Activated CD4-positive, alpha-beta T cell treated with anti-CD3 and anti-CD28 coated beads, Interleukin-2, amount 10 ng/mL, durations not matched to agents 7 days and 5 days (primary cell): ENCODE data around the gene TOMM20L. TPM values are rescaled to one million over a fixed set of nuclear protein-coding genes. Genes with fewer than 3 reads are reported as not detected.
"Not testable (repeated sequence)": the region's sequence is repeated elsewhere in the genome, so short reads cannot be mapped to it uniquely, and the experiment has no call there.

ENCODE experiments used
- CTCF ChIA-PET: fragments of 350-600 bp; sonication (Branson Sonifier 250); formaldehyde crosslinking; loops from one replicate; lab custom pipeline; 2021; ENCODE audit warnings: antibody characterized with exemption; lab: Charles Lee
- POLR2A ChIA-PET: fragments of 350-600 bp; sonication (Branson Sonifier 250); formaldehyde crosslinking; loops from one replicate; lab custom pipeline; 2021; ENCODE audit warnings: antibody characterized with exemption; lab: Charles Lee
- DNase-seq: peaks from one replicate; pipeline ENCODE4 v3.0.0-alpha.2; 2020
- H3K27ac Mint-ChIP-seq: one replicate; pipeline ENCODE4 v1.8.0; 2021; ENCODE audit warnings: mild to moderate bottlenecking, moderate library complexity, mixed read lengths
- H3K27me3 Mint-ChIP-seq: one replicate; pipeline ENCODE4 v1.8.0; 2021; ENCODE audit warnings: mixed read lengths
- H3K36me3 Mint-ChIP-seq: one replicate; pipeline ENCODE4 v1.8.0; 2021; ENCODE audit warnings: low read depth, mixed read lengths
- H3K4me1 Mint-ChIP-seq: one replicate; pipeline ENCODE4 v1.8.0; 2021; ENCODE audit warnings: mixed read lengths
- H3K4me3 Mint-ChIP-seq: one replicate; pipeline ENCODE4 v1.8.0; 2021; ENCODE audit warnings: mild to moderate bottlenecking, moderate library complexity, mixed read lengths
- H3K9me3 Mint-ChIP-seq: one replicate; pipeline ENCODE4 v1.8.0; 2021; ENCODE audit warnings: mixed read lengths
- total RNA-seq, 2 experiments: library from RNA; stranded (reverse); gene quantifications; one replicate each; pipeline ENCODE4 v1.2.3, GENCODE V29; 2021

The TOMM20L gene
- total RNA-seq, 2 experiments from 2014 or later: not detected

DNA sequence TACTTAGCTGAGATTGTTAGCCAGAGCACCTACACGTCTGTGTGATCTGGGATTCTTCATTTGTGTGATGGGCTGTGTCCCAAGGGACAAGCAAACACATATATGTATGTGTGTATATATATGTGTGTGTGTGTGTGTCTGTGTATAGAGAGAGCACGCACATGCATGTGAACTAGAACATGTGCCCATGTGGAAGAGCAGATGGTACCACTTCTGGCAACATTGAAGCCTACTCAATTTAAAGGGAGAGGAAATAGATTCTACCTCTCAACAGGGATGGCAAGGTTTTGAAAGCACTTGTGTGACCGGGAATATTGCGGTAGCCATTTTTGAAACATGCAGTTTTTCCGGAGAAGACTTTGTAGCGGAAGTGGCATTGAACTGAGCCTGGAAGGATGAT, 1.4 kb downstream of the TOMM20L start:
- peaks cover 11% of the 10 kb centered on the region for H3K4me1 Mint-ChIP-seq
- no peaks in the 10 kb centered on the region for H3K9me3 Mint-ChIP-seq
- CTCF ChIA-PET: interaction anchor here (0.9 to 2.7 kb wide), 3 partner anchors 14 to 99 kb away, joined by 3 to 26 read pairs (median 3); partner anchors contain the start of genes ARID4A, KIAA0586 and TIMM9
- no peak overlapping the region for H3K27ac Mint-ChIP-seq
- H3K27me3 Mint-ChIP-seq: no peaks in the 10 kb centered on the region
- no peak for DNase-seq
- no peak overlapping the region for H3K4me3 Mint-ChIP-seq
- H3K36me3 Mint-ChIP-seq: no peaks in the 10 kb centered on the region
- POLR2A ChIA-PET: interaction anchor here (0.6 kb wide), 1 partner anchor 115 kb away, joined by 13 read pairs; no protein-coding TSS in a partner anchor

DNA sequence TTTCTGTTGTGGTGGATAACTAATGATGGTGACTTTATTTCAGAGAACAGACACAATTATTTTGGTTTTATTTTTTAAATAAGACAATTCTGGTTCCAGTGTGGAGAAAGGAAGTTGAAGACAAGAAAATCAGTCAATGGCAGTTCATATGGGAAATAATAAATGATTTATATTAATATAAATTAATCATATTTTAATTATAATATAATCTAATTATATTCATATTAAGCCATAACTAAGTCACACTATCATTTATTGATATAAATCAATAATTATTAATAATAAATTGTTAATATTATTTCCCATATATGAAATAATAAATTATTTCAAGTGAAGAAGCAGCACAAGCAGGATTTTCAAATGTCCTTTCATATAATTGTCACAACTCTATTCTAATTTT, 2.8 kb downstream of the TOMM20L start:
- POLR2A ChIA-PET: interaction anchor here (0.6 kb wide), 1 partner anchor 86 kb away, joined by 3 read pairs; no protein-coding TSS in a partner anchor
- H3K4me1 Mint-ChIP-seq: peaks cover 11% of the 10 kb centered on the region

DNA sequence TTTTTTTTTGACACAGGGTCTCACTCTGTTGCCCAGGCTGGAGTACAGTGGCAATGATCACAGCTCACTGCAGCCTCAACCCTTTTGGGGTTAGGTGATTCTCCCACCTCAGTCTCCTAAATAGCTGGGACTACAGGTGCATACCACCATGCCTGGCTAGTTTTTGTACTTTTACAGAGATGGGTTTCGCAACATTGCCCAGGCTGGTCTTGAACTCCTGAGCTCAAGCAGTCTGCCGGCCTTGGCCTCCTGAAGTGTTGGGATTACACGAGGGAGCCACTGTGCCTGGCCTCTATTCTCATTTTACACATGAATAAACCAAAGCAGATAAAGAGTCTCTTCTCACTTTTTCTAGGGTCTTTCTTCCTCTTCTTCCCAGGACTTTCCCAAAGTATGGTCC, 3.2 kb downstream of the TOMM20L start:
- CTCF ChIA-PET: no interaction called here

More for the DNA sequence above, 2.8 kb downstream of the TOMM20L start:
- Mint-ChIP-seq H3K27me3 (no peaks in the 10 kb centered on the region), H3K27ac (no peak overlapping the region), H3K36me3 (no peaks in the 10 kb centered on the region), H3K4me3 (no peak overlapping the region), H3K9me3 (no peaks in the 10 kb centered on the region)
- CTCF ChIA-PET: interaction anchor here (0.6 kb wide), 1 partner anchor 225 kb away, joined by 4 read pairs; no protein-coding TSS in a partner anchor
- DNase-seq: no peak

DNA sequence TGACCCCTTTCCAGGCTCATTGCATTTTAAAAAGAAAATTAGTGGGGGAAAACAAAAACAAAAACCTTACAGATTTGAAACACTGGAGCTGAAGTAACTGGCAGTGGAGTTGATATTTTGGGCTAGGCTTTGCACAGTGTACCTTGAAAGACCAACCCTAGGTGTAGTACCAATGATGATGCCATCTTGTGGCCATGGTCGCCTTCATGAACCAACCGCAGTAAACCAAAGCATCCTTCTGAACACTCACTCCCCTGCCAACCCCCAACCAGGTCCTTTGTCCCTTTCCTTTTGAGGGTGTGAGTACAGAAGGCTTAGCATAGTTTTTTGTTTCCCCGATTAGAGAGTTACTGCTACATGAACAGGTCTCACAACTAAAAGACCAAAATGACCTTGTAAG, 5.9 kb downstream of the TOMM20L start:
- H3K27me3 Mint-ChIP-seq: no peaks in the 10 kb centered on the region
- no peak overlapping the region for H3K4me3 Mint-ChIP-seq
- H3K36me3 Mint-ChIP-seq: peaks cover 4% of the 10 kb centered on the region
- peaks cover 1% of the 10 kb centered on the region for H3K4me1 Mint-ChIP-seq
- no peaks in the 10 kb centered on the region for H3K9me3 Mint-ChIP-seq
- ChIA-PET CTCF (no interaction called here), POLR2A (interaction anchor here (0.7 kb wide), 1 partner anchor 419 kb away, joined by 7 read pairs; no protein-coding TSS in a partner anchor)
- peak; percentile 14 for DNase-seq
- H3K27ac Mint-ChIP-seq: no peak overlapping the region

More for the DNA sequence above, 3.2 kb downstream of the TOMM20L start:
- POLR2A ChIA-PET: interaction anchor here (0.6 kb wide), 1 partner anchor 86 kb away, joined by 3 read pairs; no protein-coding TSS in a partner anchor
- Mint-ChIP-seq H3K36me3 (no peaks in the 10 kb centered on the region), H3K4me3 (no peak overlapping the region), H3K27ac (no peak overlapping the region), H3K9me3 (no peaks in the 10 kb centered on the region), H3K27me3 (no peaks in the 10 kb centered on the region), H3K4me1 (peaks cover 11% of the 10 kb centered on the region)
- DNase-seq: no peak

DNA sequence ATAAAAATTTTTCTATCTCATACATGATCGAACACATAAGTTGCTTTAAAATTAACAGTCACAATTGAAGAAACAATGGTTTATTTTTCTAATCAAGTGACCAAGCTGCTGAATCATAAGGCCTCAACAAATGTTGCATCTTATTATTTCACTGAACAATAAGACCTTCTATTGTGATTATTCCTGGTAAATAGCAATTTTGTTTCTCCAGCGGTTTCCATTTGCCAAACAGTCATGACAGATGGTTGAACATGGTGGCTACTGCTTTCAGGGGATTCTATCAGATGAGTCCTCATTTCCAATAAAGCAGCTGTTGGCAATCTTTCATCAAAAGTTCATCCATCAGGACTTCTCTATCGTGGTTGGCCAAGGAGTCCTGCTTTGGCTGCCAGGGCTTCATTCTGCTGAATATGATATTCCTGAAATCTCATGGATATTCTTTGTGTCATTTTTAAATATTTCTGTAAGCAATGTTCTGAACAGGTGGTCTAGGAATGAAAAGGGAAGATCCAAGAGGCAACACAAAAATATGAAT, 13.0 kb downstream of the TOMM20L start:
- CTCF ChIA-PET: no interaction called here
- H3K4me1 Mint-ChIP-seq: no peaks in the 10 kb centered on the region
- POLR2A ChIA-PET: no interaction called here
- no peak overlapping the region for H3K27ac Mint-ChIP-seq
- no peaks in the 10 kb centered on the region for H3K27me3 Mint-ChIP-seq
- no peak overlapping the region for H3K4me3 Mint-ChIP-seq
- peaks cover 31% of the 10 kb centered on the region for H3K36me3 Mint-ChIP-seq
- DNase-seq: no peak
- no peaks in the 10 kb centered on the region for H3K9me3 Mint-ChIP-seq

DNA sequence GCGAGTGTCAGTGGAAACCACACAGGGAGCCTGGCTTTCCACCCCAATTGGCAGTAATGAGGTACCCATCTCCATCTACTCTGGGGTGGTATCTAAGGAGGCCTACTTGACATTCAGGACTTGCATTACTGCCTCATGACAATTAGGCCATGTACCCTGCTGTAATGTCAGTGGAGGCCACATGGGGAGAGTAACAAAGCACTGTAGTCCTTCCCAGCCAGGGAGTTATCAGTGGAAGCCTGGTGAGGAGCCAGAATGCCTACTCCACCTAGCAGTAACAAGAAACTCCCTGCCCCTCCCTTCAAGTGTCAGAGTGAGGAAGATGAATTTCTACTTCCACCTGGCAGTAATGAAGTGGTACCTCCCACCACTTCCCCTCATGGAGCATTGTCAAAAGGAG, 19.1 kb downstream of the TOMM20L start:
- Mint-ChIP-seq H3K27ac (no peak overlapping the region), H3K27me3 (no peaks in the 10 kb centered on the region)

DNA sequence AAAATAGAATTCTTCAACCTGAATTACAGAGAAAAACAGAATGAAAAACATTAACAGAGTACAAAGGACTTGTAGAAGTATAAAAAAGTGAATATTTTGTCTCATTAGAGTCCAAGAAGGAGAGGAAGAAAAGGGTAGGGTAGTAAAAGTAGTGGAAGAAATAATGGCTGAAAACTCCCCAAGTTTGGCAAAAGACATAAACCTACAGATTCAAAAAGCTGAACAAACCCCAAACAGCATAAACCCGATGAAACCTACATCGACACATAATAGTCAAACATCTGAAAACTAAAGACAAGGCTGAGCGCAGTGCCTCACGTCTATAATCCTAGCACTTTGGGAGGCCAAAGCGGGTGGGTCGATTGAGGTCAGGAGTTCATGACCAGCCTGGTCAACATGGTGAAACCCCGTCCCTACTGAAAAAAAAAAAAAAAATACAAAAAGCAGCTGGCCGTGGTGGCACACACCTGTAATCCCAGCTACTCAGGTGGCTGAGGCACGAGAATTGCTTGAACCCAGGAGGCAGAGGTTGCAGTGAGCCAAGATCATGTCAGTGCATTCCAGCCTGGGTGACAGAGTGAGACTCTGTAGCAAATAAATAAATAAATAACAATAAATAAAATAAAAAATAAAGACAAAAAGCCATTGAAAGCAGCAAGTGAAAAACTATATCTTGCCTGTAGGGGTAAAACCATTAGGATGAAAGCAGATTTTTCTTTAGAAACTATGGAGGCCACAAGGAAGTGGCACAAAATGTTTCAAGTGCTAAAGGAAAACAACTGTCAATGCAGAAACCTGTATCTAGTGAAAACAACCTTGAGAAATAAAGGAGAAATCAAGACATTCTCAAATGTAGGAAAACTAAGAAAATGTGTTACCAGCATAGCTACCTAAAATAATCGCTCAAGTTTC, 20.2 kb downstream of the TOMM20L start:
- no peaks in the 10 kb centered on the region for H3K27me3 Mint-ChIP-seq
- H3K27ac Mint-ChIP-seq: no peak overlapping the region
- H3K36me3 Mint-ChIP-seq: peaks cover 50% of the 10 kb centered on the region
- ChIA-PET POLR2A (no interaction called here), CTCF (no interaction called here)
- H3K4me3 Mint-ChIP-seq: no peak overlapping the region
- H3K9me3 Mint-ChIP-seq: peaks cover 3% of the 10 kb centered on the region
- H3K4me1 Mint-ChIP-seq: peaks cover 5% of the 10 kb centered on the region
- DNase-seq: no peak

More for the DNA sequence above, 19.1 kb downstream of the TOMM20L start:
- H3K9me3 Mint-ChIP-seq: peaks cover 3% of the 10 kb centered on the region
- peaks cover 5% of the 10 kb centered on the region for H3K4me1 Mint-ChIP-seq
- H3K4me3 Mint-ChIP-seq: no peak overlapping the region
- peaks cover 50% of the 10 kb centered on the region for H3K36me3 Mint-ChIP-seq
- ChIA-PET POLR2A (no interaction called here), CTCF (no interaction called here)
- DNase-seq: no peak

DNA sequence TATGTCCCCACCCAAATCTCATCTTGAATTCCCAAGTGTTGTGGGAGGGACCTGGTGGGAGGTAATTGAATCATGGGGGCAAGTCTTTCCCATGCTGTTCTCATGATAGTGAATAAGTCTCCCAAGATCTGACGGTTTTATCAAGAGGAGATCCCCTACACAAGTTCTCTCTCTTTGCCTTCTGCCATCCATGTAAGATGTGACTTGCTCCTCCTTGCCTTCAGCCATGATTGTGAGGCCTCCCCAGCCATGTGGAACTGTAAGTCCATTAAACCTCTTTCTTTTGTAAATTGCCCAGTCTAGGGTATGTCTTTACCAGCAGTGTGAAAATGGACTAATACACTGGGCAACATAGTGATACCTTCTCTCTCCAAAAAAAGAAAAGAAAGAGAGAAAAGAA, 21.2 kb downstream of the TOMM20L start:
- H3K4me1 Mint-ChIP-seq, H3K27me3 Mint-ChIP-seq, H3K9me3 Mint-ChIP-seq, H3K4me3 Mint-ChIP-seq, DNase-seq, POLR2A ChIA-PET, H3K27ac Mint-ChIP-seq: not testable (repeated sequence)
- peaks cover 52% of the 10 kb centered on the region for H3K36me3 Mint-ChIP-seq
- CTCF ChIA-PET: interaction anchor here (1.1 kb wide), 1 partner anchor 22 kb away, joined by 3 read pairs; the partner anchor contains the start of gene TOMM20L

DNA sequence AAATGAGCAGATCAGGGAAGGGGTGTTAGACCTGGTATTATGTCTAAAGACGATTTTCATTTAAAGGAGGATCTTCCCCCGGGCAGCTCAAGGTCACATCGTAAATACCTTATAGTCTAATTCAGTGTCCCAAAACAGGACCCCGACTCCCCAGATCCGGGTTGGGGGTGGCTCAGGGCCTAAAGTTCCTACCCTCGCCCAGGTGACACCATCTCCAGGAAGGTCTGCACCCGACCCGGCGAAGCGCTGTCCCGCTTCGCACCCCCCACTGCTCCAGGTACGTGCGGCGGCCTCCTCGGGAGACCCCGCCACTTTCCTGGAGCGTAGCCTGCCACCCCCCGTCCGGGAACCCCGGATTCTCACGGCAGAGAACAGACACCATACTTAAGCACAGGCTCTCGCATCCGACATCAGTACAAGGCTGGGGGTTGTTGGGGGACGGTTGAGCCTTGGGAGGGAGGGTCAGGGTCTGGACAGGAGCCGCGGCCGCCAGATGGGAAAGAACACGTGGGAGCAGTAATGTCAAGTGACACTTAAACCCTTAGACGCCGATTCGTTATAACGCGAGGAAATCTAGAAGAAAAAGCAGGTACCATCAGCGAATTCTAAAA, 31.0 kb downstream of the TOMM20L start:
- POLR2A ChIA-PET: interaction anchor here (0.7 to 1.5 kb wide), 2 partner anchors 129 to 557 kb away, joined by 3 to 4 read pairs; no protein-coding TSS in a partner anchor
- peak overlapping the region; percentile 86 for H3K4me3 Mint-ChIP-seq
- H3K4me1 Mint-ChIP-seq: peaks cover 42% of the 10 kb centered on the region
- peaks cover 21% of the 10 kb centered on the region for H3K36me3 Mint-ChIP-seq
- peak overlapping the region; percentile 99 for H3K27ac Mint-ChIP-seq
- H3K9me3 Mint-ChIP-seq: no peaks in the 10 kb centered on the region
- no peaks in the 10 kb centered on the region for H3K27me3 Mint-ChIP-seq
- CTCF ChIA-PET: interaction anchor here (0.5 to 5.5 kb wide), 2 partner anchors 31 to 147 kb away, joined by 3 to 26 read pairs; partner anchors contain the start of gene TOMM20L
- DNase-seq: peak; percentile 47

DNA sequence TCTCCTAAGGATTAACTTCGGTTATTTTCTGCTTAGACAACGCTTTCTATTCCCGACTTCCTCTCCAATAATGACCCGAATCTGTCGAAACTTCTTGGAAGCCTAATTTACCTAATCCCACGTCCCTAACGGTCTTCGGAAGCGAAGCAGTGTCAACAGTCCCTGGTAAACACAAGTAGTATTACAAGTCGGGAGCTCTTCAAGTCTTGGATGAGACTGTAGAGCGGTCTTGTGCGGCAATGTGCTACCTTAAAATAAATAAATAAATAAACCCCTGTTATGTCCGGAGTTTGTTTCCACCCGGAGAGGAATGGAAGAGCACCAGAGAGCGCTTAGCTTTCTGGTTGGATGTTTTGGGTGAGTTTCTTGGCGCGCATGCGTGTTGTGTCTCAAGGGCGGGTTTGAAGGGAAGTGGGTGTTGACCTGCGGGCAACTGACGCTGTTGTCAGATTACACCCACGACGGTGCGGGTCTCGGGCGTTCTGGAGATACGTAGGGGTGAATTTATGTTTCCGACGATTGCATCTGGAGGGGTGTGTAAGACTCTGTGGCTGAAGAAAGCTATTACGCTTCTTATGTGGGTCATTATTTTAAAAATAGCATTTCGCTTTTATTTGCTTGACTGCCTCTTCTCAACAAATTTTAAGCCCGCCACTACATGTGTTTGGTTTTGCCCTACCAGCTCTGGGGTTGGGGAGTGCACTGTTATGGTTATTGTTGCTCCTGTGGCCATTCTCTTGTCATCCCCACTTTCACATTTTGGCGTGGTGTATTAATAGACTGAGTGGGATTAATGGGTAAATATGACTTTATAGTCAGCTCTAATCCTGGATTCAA, 31.8 kb downstream of the TOMM20L start, which contains the start of the genes KIAA0586 and TIMM9:
TSS of gene KIAA0586 (plus strand) at position 439 of the 837 bp plus-strand sequence. CDS start 546 bp downstream, outside the sequence.
TSS of gene TIMM9 (minus strand) at position 251 of the 837 bp plus-strand sequence. CDS start 15,586 bp downstream, outside the sequence.
- ChIA-PET CTCF (interaction anchor here (0.5 to 5.5 kb wide), 3 partner anchors 10 to 148 kb away, joined by 3 to 26 read pairs (median 3); partner anchors contain the start of gene TOMM20L), POLR2A (interaction anchor here (1.5 kb wide), 1 partner anchor 130 kb away, joined by 4 read pairs; no protein-coding TSS in a partner anchor)
- no peaks in the 10 kb centered on the region for H3K27me3 Mint-ChIP-seq
- DNase-seq: peak; percentile 97
- peak within 1 kb of the TSS; percentile 86 for H3K4me3 Mint-ChIP-seq
- H3K9me3 Mint-ChIP-seq: no peaks in the 10 kb centered on the region
- H3K36me3 Mint-ChIP-seq: peaks cover 19% of the 10 kb centered on the region
- peak within 1 kb of the TSS; percentile 99 for H3K27ac Mint-ChIP-seq
- H3K4me1 Mint-ChIP-seq: peaks cover 45% of the 10 kb centered on the region

DNA sequence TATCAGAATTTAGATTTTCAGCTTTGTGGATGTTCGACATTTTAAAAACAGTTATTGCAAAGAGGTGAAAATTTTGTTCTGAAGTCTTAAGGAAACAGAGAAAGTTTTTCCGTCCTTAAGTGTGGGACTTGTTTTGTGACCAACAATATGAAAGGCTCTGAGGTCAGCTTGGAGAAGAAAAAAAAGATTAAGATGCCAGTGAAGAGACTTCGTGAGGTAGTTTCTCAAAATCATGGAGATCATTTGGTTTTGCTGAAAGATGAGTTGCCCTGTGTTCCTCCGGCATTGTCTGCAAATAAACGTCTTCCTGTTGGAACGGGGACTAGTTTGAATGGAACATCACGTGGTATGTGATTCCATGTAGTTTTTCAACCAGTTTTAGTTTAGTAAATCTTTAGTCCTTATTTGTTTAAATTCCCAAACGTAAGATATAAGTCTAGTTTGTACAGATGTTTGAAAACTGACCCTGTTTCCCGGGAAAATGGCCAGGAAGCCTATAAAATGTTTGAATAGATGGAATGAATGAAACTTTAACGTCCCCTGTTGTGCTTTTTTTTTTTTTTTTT, 32.5 kb downstream of the TOMM20L start:
- H3K4me3 Mint-ChIP-seq: peak overlapping the region; percentile 86
- ChIA-PET CTCF (interaction anchor here (0.8 to 5.5 kb wide), 2 partner anchors 9 to 33 kb away, joined by 3 to 26 read pairs; partner anchors contain the start of gene TOMM20L), POLR2A (interaction anchor here (1.5 kb wide), 1 partner anchor 130 kb away, joined by 4 read pairs; no protein-coding TSS in a partner anchor)
- no peaks in the 10 kb centered on the region for H3K9me3 Mint-ChIP-seq
- H3K27ac Mint-ChIP-seq: peak overlapping the region; percentile 99
- H3K27me3 Mint-ChIP-seq: no peaks in the 10 kb centered on the region
- peak; percentile 38 for DNase-seq
- peaks cover 22% of the 10 kb centered on the region for H3K36me3 Mint-ChIP-seq
- H3K4me1 Mint-ChIP-seq: peaks cover 45% of the 10 kb centered on the region
